ENCODE results near the gene APEX1.

The APEX1 gene

DNA sequence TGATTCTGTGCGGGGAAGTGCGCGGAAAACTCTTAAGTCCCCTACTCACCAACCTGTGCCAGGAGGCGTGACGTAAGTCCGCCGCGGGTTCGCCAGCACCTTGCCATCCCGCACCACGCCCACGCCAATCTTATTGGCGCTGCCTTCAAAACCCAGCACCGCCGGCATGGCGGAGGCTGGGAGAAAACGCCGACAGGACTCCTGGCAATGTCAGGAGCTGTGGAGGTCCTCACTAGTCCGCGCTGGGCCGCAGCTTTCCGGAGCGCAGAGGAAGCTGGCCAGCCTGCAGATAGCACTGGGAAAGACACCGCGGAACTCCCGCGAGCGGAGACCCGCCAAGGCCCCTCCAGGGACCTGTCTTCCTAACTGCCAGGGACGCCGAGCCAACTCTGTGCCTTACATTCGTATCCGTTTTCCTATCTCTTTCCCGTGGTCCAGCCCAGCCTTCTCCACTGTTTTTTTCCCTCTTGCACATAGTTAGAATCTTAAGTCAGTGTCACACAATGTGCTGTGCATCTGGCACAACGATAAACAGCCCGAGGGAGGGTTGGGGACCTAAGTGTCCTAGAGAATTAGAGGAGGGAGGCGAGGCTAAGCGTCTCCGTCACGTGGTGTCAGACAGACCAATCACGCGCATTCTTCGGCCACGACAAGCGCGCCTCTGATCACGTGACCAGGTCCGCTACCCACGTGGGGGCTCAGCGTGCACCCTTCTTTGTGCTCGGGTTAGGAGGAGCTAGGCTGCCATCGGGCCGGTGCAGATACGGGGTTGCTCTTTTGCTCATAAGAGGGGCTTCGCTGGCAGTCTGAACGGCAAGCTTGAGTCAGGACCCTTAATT lies at the start of gene APEX1, which contains the start of gene OSGEP:
Gene APEX1 (plus strand): TSS at position 711 of the 839 bp plus-strand sequence. CDS start 420 bp downstream, outside the sequence.
Gene OSGEP (minus strand): TSS at position 297 of the 839 bp plus-strand sequence. CDS start 129 bp downstream, at position 168.
- Histone ChIP-seq H3K9ac (ENCODE audit: low read depth in 1 of 2, low read length in 2 of 2) (peak within 1 kb of the TSS; percentile 93 to 94), H3K27me3 (ENCODE audit: control insufficient read depth in 1 of 2, insufficient read depth in 2 of 2, low read length in 2 of 2) (no peaks in the 10 kb centered on the region), H3K9me3 (ENCODE audit: control insufficient read depth in 1 of 2, low read length in 2 of 2) (no peaks in the 10 kb centered on the region), H3K36me3 (ENCODE audit: control insufficient read depth in 1 of 2, insufficient read depth in 2 of 2, low read length in 2 of 2) (peaks cover 38 to 55% of the 10 kb centered on the region in 2 donors), H3K27ac (ENCODE audit: low read depth, low read length) (peak within 1 kb of the TSS; percentile 95), H3K4me3 (ENCODE audit: low read depth in 1 of 2, low read length in 2 of 2) (peak within 1 kb of the TSS; percentile 85 to 93), H3K4me1 (ENCODE audit: control insufficient read depth in 1 of 2, insufficient read depth in 2 of 2, low read length in 2 of 2) (peaks cover 30 to 32% of the 10 kb centered on the region in 2 donors)

DNA sequence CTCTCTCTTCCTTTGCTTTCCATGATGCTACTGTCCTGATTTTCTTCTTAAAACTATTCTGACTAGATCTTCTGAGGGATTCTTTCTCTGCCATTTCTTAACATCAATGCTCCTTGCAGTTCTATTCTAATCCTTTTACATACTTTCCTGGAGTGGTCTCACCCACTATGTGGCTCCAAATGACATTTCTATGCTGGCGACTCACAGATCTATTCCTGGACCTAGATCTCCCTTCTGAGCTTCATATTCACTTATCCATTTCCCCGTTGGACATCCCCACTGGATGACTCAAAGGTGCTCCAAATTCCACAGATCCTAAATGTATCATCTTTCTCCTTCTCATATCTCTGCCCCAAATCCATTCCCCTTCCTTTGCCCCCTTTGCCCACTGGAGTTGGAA lies 45.8 kb upstream of the APEX1 start:
- H3K9ac ChIP-seq (ENCODE audit: low read depth in 1 of 2, low read length in 2 of 2), result no peak overlapping the region
- no peaks in the 10 kb centered on the region for H3K27me3 ChIP-seq (ENCODE audit: control insufficient read depth in 1 of 2, insufficient read depth in 2 of 2, low read length in 2 of 2)
- no peak overlapping the region for H3K27ac ChIP-seq (ENCODE audit: low read depth, low read length)
- no peaks in the 10 kb centered on the region for H3K9me3 ChIP-seq (ENCODE audit: control insufficient read depth in 1 of 2, low read length in 2 of 2)
- peaks cover 16 to 19% of the 10 kb centered on the region in 2 donors for H3K4me1 ChIP-seq (ENCODE audit: control insufficient read depth in 1 of 2, insufficient read depth in 2 of 2, low read length in 2 of 2)
- peaks cover 31 to 43% of the 10 kb centered on the region in 2 donors for H3K36me3 ChIP-seq (ENCODE audit: control insufficient read depth in 1 of 2, insufficient read depth in 2 of 2, low read length in 2 of 2)
- no peak overlapping the region for H3K4me3 ChIP-seq (ENCODE audit: low read depth in 1 of 2, low read length in 2 of 2)

DNA sequence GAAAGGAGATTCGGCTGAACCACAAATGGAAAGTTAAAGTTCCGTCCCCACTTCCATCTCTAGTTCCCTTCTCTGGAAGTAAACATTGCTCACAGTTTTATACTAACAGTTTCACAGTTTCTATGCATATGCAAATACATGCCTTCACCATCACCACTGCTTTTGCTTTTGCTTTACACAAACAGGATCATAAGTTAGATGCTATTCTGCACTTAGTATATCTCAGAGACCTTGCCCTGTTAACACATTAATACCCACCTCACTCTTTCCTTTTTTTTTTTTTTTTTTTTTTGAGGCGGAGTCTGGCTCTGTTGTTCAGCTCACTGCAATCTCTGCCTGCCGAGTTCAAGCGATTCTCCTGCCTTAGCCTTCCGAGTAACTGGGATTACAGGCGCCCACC lies 42.6 kb upstream of the APEX1 start:
- Histone ChIP-seq H3K9ac (ENCODE audit: low read depth in 1 of 2, low read length in 2 of 2) (peak overlapping the region; percentile 97 to 99), H3K36me3 (ENCODE audit: control insufficient read depth in 1 of 2, insufficient read depth in 2 of 2, low read length in 2 of 2) (peaks cover 10 to 12% of the 10 kb centered on the region in 2 donors), H3K4me3 (ENCODE audit: low read depth in 1 of 2, low read length in 2 of 2) (peak overlapping the region; percentile 95 to 98), H3K9me3 (ENCODE audit: control insufficient read depth in 1 of 2, low read length in 2 of 2) (no peaks in the 10 kb centered on the region), H3K27ac (ENCODE audit: low read depth, low read length) (no peak overlapping the region), H3K4me1 (ENCODE audit: control insufficient read depth in 1 of 2, insufficient read depth in 2 of 2, low read length in 2 of 2) (peaks cover 41 to 44% of the 10 kb centered on the region in 2 donors), H3K27me3 (ENCODE audit: control insufficient read depth in 1 of 2, insufficient read depth in 2 of 2, low read length in 2 of 2) (no peaks in the 10 kb centered on the region)

DNA sequence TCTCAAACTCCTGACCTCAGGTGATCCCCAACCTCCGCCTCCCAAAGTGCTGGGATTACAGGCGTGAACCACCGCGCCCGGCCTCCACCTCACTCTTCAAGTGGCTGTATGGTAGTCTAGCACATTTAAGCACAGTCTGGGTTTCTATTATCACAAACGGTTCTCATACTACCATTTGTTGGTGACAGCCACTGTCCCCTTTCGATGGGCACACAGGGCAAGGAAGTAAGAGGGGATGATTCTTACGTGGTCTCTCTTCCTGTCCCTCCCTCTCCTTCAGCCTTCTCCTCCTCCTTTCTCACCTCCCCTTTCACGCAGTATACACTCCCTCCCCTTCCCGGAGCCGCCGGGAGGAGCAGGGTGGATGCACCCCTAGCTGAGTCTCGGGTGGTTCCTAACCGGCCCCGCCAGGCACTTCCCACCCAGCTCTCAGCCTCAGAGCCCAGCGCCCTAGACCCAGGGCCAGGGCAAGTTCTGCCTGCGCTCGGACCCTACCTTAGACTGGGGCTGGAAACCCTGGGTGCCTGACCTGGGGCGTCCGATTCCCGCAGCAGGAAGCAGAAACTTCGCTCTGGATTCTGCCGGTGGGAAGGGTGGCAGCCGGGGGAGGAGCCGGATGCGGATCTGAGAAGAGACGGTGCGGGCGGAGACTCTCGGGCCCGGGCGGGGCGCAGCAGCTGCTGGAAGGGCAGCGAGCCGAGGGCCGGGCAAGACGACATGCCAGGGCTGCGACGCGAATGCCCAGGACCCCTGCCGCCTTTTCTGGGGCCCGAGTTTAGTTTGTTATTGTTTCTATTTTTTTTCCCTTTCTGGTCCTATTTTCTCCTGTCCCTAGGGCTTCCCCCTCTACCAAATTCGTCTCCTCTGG lies 41.9 kb upstream of the APEX1 start, which contains the start of gene TEP1:
Gene TEP1 (minus strand): TSS at position 626 of the 868 bp plus-strand sequence. CDS start 5,062 bp downstream, outside the sequence.
- Histone ChIP-seq H3K36me3 (ENCODE audit: control insufficient read depth in 1 of 2, insufficient read depth in 2 of 2, low read length in 2 of 2) (peaks cover 3 to 5% of the 10 kb centered on the region in 2 donors), H3K9ac (ENCODE audit: low read depth in 1 of 2, low read length in 2 of 2) (peak within 1 kb of the TSS; percentile 97 to 99), H3K9me3 (ENCODE audit: control insufficient read depth in 1 of 2, low read length in 2 of 2) (no peaks in the 10 kb centered on the region), H3K27ac (ENCODE audit: low read depth, low read length) (peak within 1 kb of the TSS; percentile 96), H3K27me3 (ENCODE audit: control insufficient read depth in 1 of 2, insufficient read depth in 2 of 2, low read length in 2 of 2) (no peaks in the 10 kb centered on the region), H3K4me3 (ENCODE audit: low read depth in 1 of 2, low read length in 2 of 2) (peak within 1 kb of the TSS; percentile 95 to 98), H3K4me1 (ENCODE audit: control insufficient read depth in 1 of 2, insufficient read depth in 2 of 2, low read length in 2 of 2) (peaks cover 45 to 48% of the 10 kb centered on the region in 2 donors)

DNA sequence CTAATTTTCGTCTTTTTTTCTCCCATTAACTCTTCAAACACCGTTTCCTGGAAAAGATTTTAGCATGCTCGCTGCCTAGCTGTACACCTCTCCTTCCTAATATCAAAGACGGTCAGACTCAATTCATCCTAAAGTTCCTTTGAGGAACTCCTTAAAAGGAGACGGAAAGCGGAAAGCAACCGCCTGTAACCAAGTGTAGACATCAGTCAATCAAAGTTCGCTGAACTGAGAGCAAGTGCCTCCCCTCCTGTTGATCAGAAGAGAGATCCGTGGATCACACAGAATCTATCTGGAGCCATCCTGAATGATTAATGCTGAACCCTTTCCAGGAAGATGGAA lies 41.3 kb upstream of the APEX1 start:
- Histone ChIP-seq H3K4me3 (ENCODE audit: low read depth in 1 of 2, low read length in 2 of 2) (peak overlapping the region; percentile 95 to 98), H3K36me3 (ENCODE audit: control insufficient read depth in 1 of 2, insufficient read depth in 2 of 2, low read length in 2 of 2) (no peaks in the 10 kb centered on the region), H3K4me1 (ENCODE audit: control insufficient read depth in 1 of 2, insufficient read depth in 2 of 2, low read length in 2 of 2) (peaks cover 51 to 52% of the 10 kb centered on the region in 2 donors), H3K27me3 (ENCODE audit: control insufficient read depth in 1 of 2, insufficient read depth in 2 of 2, low read length in 2 of 2) (no peaks in the 10 kb centered on the region), H3K9me3 (ENCODE audit: control insufficient read depth in 1 of 2, low read length in 2 of 2) (no peaks in the 10 kb centered on the region), H3K9ac (ENCODE audit: low read depth in 1 of 2, low read length in 2 of 2) (peak overlapping the region; percentile 97 to 99), H3K27ac (ENCODE audit: low read depth, low read length) (peak overlapping the region; percentile 96)

DNA sequence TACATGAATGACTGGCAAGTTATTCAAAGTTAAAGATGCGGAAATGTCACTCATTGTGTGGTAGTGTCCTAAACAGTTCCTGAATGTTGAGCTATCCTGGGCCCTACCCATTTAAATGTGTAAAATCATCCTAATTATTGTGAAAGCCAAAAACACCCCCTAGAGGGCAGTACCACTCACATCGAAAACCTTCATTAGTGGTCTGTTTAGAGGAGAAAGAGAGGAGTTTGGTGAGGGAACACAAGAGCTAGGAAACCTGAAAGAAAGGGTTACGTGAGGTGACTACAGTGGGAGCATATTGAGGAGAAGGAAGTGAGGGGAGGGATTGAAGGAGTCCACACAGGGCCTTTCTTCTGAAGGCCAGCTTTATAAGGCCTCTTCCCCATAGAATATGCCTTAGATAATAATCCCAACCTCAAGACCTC lies 39.2 kb upstream of the APEX1 start:
- no peaks in the 10 kb centered on the region for H3K27me3 ChIP-seq (ENCODE audit: control insufficient read depth in 1 of 2, insufficient read depth in 2 of 2, low read length in 2 of 2)
- peak overlapping the region; percentile 71 for H3K27ac ChIP-seq (ENCODE audit: low read depth, low read length)
- peak overlapping the region in 1 of 2 donors; percentile 26 for H3K9ac ChIP-seq (ENCODE audit: low read depth in 1 of 2, low read length in 2 of 2)
- H3K36me3 ChIP-seq (ENCODE audit: control insufficient read depth in 1 of 2, insufficient read depth in 2 of 2, low read length in 2 of 2), result no peaks in the 10 kb centered on the region
- H3K4me3 ChIP-seq (ENCODE audit: low read depth in 1 of 2, low read length in 2 of 2), result peak overlapping the region in 1 of 2 donors; percentile 10
- no peaks in the 10 kb centered on the region for H3K9me3 ChIP-seq (ENCODE audit: control insufficient read depth in 1 of 2, low read length in 2 of 2)
- H3K4me1 ChIP-seq (ENCODE audit: control insufficient read depth in 1 of 2, insufficient read depth in 2 of 2, low read length in 2 of 2), result peaks cover 55 to 63% of the 10 kb centered on the region in 2 donors

DNA sequence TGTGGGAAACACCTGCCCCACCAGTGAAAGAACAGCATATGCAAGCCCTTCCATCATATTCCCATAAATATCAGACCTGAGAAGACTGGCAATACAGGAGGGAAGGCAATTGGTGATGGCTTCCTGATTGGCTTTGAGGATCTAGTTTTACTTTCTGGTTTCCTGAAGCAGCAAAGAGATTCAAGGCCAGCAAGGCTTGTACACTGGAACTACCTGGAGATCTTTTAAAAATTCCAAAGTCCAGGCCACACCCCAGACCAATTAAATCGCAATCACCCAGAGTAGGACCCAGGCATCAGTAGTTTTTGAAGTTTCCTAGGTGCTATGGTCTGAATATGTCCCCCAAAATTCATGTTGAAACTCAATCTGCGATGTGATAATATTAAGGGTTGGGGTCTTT lies 38.8 kb upstream of the APEX1 start:
- Histone ChIP-seq H3K27ac (ENCODE audit: low read depth, low read length) (peak overlapping the region; percentile 71), H3K36me3 (ENCODE audit: control insufficient read depth in 1 of 2, insufficient read depth in 2 of 2, low read length in 2 of 2) (no peaks in the 10 kb centered on the region), H3K27me3 (ENCODE audit: control insufficient read depth in 1 of 2, insufficient read depth in 2 of 2, low read length in 2 of 2) (no peaks in the 10 kb centered on the region), H3K9ac (ENCODE audit: low read depth in 1 of 2, low read length in 2 of 2) (peak overlapping the region in 1 of 2 donors; percentile 26), H3K9me3 (ENCODE audit: control insufficient read depth in 1 of 2, low read length in 2 of 2) (no peaks in the 10 kb centered on the region), H3K4me1 (ENCODE audit: control insufficient read depth in 1 of 2, insufficient read depth in 2 of 2, low read length in 2 of 2) (peaks cover 52 to 62% of the 10 kb centered on the region in 2 donors), H3K4me3 (ENCODE audit: low read depth in 1 of 2, low read length in 2 of 2) (peak overlapping the region in 1 of 2 donors; percentile 10)

DNA sequence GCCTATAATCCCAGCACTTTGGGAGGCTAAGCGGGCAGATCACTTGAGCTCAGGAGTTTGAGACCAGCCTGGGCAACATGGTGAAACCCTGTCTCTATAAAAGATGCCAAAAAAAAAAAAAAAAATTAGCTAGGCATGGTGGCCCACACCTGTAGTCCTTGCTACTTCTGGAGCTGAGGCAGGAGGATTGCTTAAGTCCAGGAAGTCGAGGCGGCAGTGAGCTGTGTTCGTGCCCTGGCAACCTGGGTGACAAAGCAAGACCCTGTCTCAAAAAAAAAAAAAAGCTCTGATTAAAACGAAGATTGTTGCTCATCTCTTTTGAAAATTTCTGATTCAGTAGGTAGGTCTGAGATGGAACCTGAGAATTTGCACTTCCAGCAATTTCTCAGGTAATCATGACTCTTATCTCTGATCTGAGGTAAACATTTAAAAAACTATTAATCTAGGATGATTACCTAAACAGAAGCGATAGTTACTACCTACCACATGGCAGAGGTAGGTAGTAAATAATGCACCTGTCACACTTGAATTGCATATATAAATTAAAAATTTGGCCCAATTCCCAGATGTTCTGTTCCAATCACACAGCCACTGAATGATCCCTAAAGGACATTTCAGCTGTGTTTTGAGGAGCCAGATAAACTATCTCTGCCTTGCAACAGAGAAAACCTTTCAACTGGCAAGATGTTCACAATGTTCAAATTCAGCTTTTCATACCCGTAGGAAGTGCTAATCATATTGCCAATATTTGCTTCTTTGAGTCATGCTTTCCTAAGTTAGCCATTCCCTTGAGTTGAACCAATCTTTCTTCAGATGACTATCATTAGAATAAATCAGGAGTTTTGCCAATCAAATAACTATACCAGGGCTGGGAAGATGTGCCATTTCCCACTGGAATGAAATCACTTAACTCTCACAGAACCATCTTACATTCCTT lies 37.5 kb upstream of the APEX1 start:
- no peak overlapping the region for H3K9ac ChIP-seq (ENCODE audit: low read depth in 1 of 2, low read length in 2 of 2)
- no peaks in the 10 kb centered on the region for H3K36me3 ChIP-seq (ENCODE audit: control insufficient read depth in 1 of 2, insufficient read depth in 2 of 2, low read length in 2 of 2)
- H3K4me3 ChIP-seq (ENCODE audit: low read depth in 1 of 2, low read length in 2 of 2), result no peak overlapping the region
- H3K27me3 ChIP-seq (ENCODE audit: control insufficient read depth in 1 of 2, insufficient read depth in 2 of 2, low read length in 2 of 2), result no peaks in the 10 kb centered on the region
- peaks cover 50 to 54% of the 10 kb centered on the region in 2 donors for H3K4me1 ChIP-seq (ENCODE audit: control insufficient read depth in 1 of 2, insufficient read depth in 2 of 2, low read length in 2 of 2)
- H3K9me3 ChIP-seq (ENCODE audit: control insufficient read depth in 1 of 2, low read length in 2 of 2), result no peaks in the 10 kb centered on the region
- H3K27ac ChIP-seq (ENCODE audit: low read depth, low read length), result peak overlapping the region; percentile 40

DNA sequence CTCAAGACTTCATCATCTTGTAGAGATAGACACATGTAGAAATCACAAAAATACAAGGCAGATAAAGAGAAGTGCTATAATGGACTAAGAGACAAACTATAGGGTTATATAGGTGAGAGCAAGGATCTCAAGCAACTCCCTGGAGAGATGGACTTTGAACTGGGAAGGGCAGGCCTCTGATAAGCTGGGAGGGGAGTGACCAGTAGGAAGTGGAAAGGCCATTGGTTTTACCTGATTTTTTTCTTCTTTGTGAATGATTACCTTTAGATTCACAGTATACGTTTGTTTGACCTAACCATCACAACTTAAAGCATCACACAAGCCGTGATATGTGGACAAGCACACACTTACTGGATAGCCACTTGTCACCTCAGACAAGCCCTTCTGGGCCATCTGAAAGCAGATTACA lies 36.5 kb upstream of the APEX1 start:
- Histone ChIP-seq H3K36me3 (ENCODE audit: control insufficient read depth in 1 of 2, insufficient read depth in 2 of 2, low read length in 2 of 2) (no peaks in the 10 kb centered on the region), H3K9me3 (ENCODE audit: control insufficient read depth in 1 of 2, low read length in 2 of 2) (no peaks in the 10 kb centered on the region), H3K27ac (ENCODE audit: low read depth, low read length) (peak overlapping the region; percentile 40), H3K4me1 (ENCODE audit: control insufficient read depth in 1 of 2, insufficient read depth in 2 of 2, low read length in 2 of 2) (peaks cover 50 to 54% of the 10 kb centered on the region in 2 donors), H3K4me3 (ENCODE audit: low read depth in 1 of 2, low read length in 2 of 2) (peak overlapping the region; percentile 30 to 46), H3K27me3 (ENCODE audit: control insufficient read depth in 1 of 2, insufficient read depth in 2 of 2, low read length in 2 of 2) (peaks cover 0 to 3% of the 10 kb centered on the region in 2 donors), H3K9ac (ENCODE audit: low read depth in 1 of 2, low read length in 2 of 2) (no peak overlapping the region)
